K562 (cell line): ENCODE measurements around the gene SLC66A3. TPM values are rescaled to one million over a fixed set of nuclear protein-coding genes. Genes with fewer than 3 reads are reported as not detected.

Experiments
- ETS2 ChIP-seq: IDR thresholded peaks from 2 replicates; pipeline ENCODE4 v1.6.1; 2016; ENCODE audit warnings: borderline replicate concordance, missing genetic modification characterization, mild to moderate bottlenecking, moderate library complexity, missing compliant biosample characterization; ENCODE audit not compliant: poor library complexity, severe bottlenecking
- FIP1L1 ChIP-seq: fragments of 200-400 bp; formaldehyde crosslinking; IDR thresholded peaks from 2 replicates; pipeline ENCODE4 v1.6.1; 2018; ENCODE audit warnings: mild to moderate bottlenecking, low read depth, low read length; ENCODE audit not compliant: poor library complexity, severe bottlenecking
- RBM17 ChIP-seq: fragments of 200-400 bp; formaldehyde crosslinking; IDR thresholded peaks from 2 replicates; pipeline ENCODE4 v1.6.1; 2017; ENCODE audit warnings: low read depth, mild to moderate bottlenecking, low read length, borderline replicate concordance
- WHSC1 ChIP-seq: IDR thresholded peaks from one replicate; pipeline ENCODE4 v1.6.1; 2012; ENCODE audit warnings: low read length, control low read depth, inconsistent platforms
- XRCC3 ChIP-seq: fragments of 450-650 bp; IDR thresholded peaks from 2 replicates; pipeline ENCODE4 v1.6.1; 2017; ENCODE audit warnings: mild to moderate bottlenecking, moderate library complexity
- ZNF717 ChIP-seq: fragments of 250-450 bp; sonication (Bioruptor Pico); IDR thresholded peaks from 2 replicates; pipeline ENCODE4 v1.5.0; 2021
- ZNF77 ChIP-seq: fragments of 250-450 bp; sonication (Bioruptor Pico); IDR thresholded peaks from 2 replicates; pipeline ENCODE4 v1.5.0; 2020
- polyA plus RNA-seq, 8 experiments: library from polyadenylated mRNA; depleted of rRNA in 4 of 8; stranded (reverse) in 5 of 8; unstranded in 3 of 8; fragments of >200 nt; fragmentation: Nextera tagmentation in 2 of 8; fragmentation: Illumina TruSeq in 1 of 8; extraction: Ambion mirVana in 2 of 8; extraction: Trizol in 1 of 8; gene quantifications; 2 replicates each; pipeline versions ENCODE4 v1.2.1 to v1.2.3, GENCODE V29; 2011 to 2014; ENCODE audit warnings: inconsistent platforms in 1 of 8, missing spikeins in 1 of 8
- total RNA-seq, 7 experiments: library from RNA; depleted of rRNA in 6 of 7; stranded (reverse); fragments of >200 nt in 6 of 7; fragmentation: Illumina TruSeq in 2 of 7; extraction: Trizol in 2 of 7; gene quantifications; 2 replicates each; pipeline versions ENCODE4 v1.2.1 to v1.2.3, GENCODE V29; 2011 to 2021; ENCODE audit warnings: low replicate concordance in 1 of 7
- TF ChIP-seq, protein P1 (sequence below), 2 experiments: fragments of 450-650 bp; IDR thresholded peaks; 2 replicates each; pipeline ENCODE4 v1.6.1; 2016; ENCODE audit warnings: mild to moderate bottlenecking in 2 of 2, borderline replicate concordance in 1 of 2, low read depth in 1 of 2, moderate library complexity in 1 of 2
- TF ChIP-seq, protein P2 (sequence below): fragments of 250-450 bp; sonication (Bioruptor Pico); IDR thresholded peaks from 2 replicates; pipeline ENCODE4 v1.5.0; 2021; ENCODE audit warnings: mild to moderate bottlenecking, moderate library complexity
- TF ChIP-seq, protein P3 (sequence below): fragments of 250-450 bp; sonication (Bioruptor Pico); IDR thresholded peaks from 2 replicates; pipeline ENCODE4 v1.9.0; 2021; ENCODE audit warnings: mild to moderate bottlenecking
- TF ChIP-seq, protein P4 (sequence below): sonication (generic); formaldehyde crosslinking; IDR thresholded peaks from 2 replicates; pipeline ENCODE4 v1.8.1; 2022; ENCODE audit warnings: missing genetic modification reagents
- TF ChIP-seq, protein P5 (sequence below): fragments of 450-650 bp; IDR thresholded peaks from 2 replicates; pipeline ENCODE4 v1.7.1; 2018; ENCODE audit warnings: mild to moderate bottlenecking, low read depth; ENCODE audit not compliant: partially characterized antibody

The SLC66A3 gene
- total and polyA plus RNA-seq, 9 of the 15 experiments (the other 6 are each of a cell fraction or from before 2014, with no cell fraction given), result 2.8 to 30.0 (median 9.1) TPM

DNA sequence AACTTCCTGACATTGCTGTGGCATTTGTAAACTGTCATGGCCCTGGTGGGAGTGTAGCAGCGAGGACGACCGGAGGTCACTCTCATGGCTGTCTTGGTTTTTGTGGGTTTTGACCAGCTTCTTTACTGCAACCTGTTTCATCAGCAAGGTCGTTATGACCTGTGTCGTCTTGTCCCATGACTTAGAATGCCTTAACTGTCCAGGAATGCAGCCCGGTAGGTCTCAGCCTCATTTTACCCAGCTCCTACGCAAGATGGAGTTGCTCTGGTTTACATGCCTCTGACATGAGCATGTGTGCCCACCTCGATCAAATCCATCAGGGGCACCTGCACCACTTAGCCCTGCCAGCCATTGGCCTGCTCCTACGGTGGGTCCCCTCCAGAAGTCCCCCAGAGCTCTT lies 32.9 kb upstream of the SLC66A3 start (continued):
- TF ChIP-seq, protein P1, sequence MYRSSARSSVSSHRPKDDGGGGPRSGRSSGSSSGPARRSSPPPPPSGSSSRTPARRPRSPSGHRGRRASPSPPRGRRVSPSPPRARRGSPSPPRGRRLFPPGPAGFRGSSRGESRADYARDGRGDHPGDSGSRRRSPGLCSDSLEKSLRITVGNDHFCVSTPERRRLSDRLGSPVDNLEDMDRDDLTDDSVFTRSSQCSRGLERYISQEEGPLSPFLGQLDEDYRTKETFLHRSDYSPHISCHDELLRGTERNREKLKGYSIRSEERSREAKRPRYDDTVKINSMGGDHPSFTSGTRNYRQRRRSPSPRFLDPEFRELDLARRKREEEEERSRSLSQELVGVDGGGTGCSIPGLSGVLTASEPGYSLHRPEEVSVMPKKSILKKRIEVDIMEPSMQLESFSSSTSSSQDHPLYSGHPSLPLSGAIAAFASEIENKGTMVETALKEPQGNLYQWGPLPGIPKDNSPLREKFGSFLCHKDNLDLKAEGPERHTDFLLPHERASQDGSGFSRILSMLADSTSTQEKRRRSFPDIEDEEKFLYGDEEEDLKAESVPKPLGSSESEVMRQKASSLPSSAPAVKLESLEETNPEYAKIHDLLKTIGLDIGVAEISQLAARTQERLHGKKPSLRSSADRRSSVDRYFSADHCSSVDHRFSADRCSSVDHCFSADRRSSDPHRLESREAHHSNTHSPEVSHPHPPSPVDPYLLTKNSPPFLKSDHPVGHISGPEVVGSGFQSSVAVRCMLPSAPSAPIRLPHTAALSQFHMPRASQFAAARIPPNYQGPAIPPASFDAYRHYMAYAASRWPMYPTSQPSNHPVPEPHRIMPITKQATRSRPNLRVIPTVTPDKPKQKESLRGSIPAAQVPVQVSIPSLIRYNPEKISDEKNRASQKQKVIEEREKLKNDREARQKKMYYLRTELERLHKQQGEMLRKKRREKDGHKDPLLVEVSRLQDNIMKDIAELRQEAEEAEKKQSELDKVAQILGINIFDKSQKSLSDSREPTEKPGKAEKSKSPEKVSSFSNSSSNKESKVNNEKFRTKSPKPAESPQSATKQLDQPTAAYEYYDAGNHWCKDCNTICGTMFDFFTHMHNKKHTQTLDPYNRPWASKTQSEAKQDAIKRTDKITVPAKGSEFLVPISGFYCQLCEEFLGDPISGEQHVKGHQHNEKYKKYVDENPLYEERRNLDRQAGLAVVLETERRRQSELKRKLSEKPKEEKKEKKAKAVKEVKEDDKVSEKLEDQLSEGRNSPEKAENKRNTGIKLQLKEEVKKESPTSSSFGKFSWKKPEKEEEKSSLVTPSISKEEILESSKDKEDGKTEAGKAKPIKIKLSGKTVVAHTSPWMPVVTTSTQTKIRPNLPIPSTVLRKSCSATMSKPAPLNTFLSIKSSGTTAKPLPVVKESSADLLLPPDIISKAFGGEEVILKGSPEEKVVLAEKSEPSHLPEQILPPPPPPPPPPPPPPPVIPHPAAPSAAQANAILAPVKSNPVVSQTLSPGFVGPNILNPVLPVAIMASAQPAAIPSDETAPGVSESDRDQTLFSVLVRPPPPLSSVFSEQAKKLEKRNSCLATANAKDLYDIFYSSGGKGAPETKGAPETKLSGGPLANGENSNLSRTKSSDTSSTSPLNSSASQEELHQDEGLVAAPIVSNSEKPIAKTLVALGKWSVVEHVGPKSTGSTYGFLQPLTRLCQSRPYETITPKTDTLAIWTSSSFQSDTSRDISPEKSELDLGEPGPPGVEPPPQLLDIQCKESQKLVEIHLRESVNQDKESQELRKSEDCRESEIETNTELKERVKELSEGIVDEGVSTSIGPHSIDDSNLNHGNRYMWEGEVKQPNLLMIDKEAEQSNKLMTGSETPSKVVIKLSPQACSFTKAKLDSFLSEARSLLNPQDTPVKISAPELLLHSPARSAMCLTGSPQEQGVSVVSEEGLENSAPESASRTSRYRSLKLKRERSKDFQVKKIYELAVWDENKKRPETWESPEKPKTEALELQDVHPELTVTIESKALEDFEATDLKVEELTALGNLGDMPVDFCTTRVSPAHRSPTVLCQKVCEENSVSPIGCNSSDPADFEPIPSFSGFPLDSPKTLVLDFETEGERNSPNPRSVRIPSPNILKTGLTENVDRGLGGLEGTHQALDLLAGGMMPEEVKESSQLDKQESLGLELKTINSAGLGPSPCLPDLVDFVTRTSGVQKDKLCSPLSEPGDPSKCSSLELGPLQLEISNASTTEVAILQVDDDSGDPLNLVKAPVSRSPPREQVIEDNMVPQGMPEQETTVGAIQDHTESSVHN (IDR thresholded peaks at IDR 0.05; ENCODE audit: borderline replicate concordance in 1 of 2, low read depth in 1 of 2), result no peak
- no peak for TF ChIP-seq FIP1L1
- no peak for TF ChIP-seq ZNF77
- no peak for TF ChIP-seq ETS2 (tag)
- TF ChIP-seq, protein P2, sequence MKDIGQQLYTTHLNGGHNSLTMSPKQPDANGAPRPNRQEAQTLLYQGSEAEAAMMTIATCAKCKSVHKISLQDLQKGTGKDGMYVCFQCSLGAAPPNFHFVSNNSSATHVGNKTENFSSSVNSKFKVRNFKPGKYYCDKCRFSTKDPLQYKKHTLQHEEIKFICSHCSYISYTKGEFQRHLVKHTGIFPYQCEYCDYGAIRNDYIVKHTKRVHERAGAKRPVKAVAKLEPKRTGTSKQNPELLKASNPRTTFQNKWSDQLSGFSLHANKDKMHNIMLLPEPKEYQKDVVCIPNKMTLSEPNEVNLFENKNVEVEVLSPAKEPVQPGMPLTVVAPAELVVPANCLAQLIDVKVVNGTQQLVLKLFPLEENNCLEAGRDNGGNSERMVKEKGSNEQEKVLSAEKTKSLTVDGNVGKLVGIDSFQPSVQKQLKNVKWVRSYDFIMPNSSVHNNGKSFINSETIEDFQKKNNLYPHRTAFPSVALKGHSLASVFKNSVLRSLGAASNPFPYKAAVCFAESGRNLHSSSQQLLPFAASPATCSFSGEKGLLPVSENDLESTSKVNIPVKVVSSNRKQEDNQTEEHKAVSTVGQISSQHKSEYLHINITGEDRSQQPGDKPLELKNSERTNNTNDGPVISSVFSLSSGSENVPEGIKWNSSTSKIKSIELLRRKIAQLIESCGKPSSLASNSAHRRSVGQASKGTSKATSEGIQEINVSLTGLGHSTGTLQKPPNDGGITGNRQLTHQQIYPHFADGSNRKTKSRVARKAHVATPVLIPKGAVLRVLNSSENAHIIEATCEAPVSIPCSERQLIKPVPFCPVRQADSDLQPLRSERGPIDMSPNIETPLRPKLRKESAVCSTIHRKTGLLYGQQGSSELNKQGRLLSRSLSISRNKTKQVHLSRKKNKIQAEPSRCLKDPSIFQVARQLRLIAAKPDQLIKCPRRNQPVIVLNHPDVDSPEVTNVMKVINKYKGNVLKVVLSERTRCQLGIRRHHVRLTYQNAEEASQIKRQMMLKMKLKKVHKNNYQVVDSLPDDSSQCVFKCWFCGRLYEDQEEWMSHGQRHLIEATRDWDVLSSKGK (CRISPR knock-in tag), result no peak
- no peak for TF ChIP-seq RBM17
- TF ChIP-seq, protein P3, sequence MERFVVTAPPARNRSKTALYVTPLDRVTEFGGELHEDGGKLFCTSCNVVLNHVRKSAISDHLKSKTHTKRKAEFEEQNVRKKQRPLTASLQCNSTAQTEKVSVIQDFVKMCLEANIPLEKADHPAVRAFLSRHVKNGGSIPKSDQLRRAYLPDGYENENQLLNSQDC (CRISPR knock-in tag), result no peak
- no peak for TF ChIP-seq ZNF717 (CRISPR knock-in tag)
- TF ChIP-seq, protein P4, sequence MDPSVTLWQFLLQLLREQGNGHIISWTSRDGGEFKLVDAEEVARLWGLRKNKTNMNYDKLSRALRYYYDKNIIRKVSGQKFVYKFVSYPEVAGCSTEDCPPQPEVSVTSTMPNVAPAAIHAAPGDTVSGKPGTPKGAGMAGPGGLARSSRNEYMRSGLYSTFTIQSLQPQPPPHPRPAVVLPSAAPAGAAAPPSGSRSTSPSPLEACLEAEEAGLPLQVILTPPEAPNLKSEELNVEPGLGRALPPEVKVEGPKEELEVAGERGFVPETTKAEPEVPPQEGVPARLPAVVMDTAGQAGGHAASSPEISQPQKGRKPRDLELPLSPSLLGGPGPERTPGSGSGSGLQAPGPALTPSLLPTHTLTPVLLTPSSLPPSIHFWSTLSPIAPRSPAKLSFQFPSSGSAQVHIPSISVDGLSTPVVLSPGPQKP (CRISPR knock-in tag), result no peak
- TF ChIP-seq, protein P5, sequence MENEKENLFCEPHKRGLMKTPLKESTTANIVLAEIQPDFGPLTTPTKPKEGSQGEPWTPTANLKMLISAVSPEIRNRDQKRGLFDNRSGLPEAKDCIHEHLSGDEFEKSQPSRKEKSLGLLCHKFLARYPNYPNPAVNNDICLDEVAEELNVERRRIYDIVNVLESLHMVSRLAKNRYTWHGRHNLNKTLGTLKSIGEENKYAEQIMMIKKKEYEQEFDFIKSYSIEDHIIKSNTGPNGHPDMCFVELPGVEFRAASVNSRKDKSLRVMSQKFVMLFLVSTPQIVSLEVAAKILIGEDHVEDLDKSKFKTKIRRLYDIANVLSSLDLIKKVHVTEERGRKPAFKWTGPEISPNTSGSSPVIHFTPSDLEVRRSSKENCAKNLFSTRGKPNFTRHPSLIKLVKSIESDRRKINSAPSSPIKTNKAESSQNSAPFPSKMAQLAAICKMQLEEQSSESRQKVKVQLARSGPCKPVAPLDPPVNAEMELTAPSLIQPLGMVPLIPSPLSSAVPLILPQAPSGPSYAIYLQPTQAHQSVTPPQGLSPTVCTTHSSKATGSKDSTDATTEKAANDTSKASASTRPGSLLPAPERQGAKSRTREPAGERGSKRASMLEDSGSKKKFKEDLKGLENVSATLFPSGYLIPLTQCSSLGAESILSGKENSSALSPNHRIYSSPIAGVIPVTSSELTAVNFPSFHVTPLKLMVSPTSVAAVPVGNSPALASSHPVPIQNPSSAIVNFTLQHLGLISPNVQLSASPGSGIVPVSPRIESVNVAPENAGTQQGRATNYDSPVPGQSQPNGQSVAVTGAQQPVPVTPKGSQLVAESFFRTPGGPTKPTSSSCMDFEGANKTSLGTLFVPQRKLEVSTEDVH, result no peak
- TF ChIP-seq XRCC3, result no peak
- TF ChIP-seq WHSC1, result no peak
